K562 (cell line): Measurements from ENCODE around the gene GALM. TPM values are rescaled to one million over a fixed set of nuclear protein-coding genes. Genes with fewer than 3 reads are reported as not detected.

Experiments used
- CBFA2T2 ChIP-seq: fragments of 450-650 bp; conservative IDR thresholded peaks from 2 replicates; pipeline ENCODE4 v1.6.1; 2017; ENCODE audit warnings: mild to moderate bottlenecking
- CBFA2T3 ChIP-seq: fragments of 450-650 bp; IDR thresholded peaks from 2 replicates; pipeline ENCODE4 v1.6.1; 2017
- CEBPB ChIP-seq: fragments of 450-650 bp; IDR thresholded peaks from 2 replicates; pipeline ENCODE4 v1.6.1; 2016; ENCODE audit warnings: missing genetic modification characterization, missing compliant biosample characterization
- CEBPG ChIP-seq, 3 experiments: fragments of 200-800 bp in 1 of 3; sonication (Bioruptor generic) in 1 of 3; sonication (generic) in 1 of 3; formaldehyde crosslinking in 1 of 3; IDR thresholded peaks in 2 of 3; conservative IDR thresholded peaks in 1 of 3; 2 replicates each; pipeline versions ENCODE4 v1.6.1 to v1.8.0; 2016 to 2022; ENCODE audit warnings: missing compliant biosample characterization in 2 of 3, missing genetic modification characterization in 2 of 3, mild to moderate bottlenecking in 1 of 3, missing genetic modification reagents in 1 of 3
- DMBX1 ChIP-seq: fragments of 250-450 bp; sonication (Bioruptor Pico); IDR thresholded peaks from 2 replicates; pipeline ENCODE4 v1.8.0; 2022; ENCODE audit warnings: inconsistent platforms, mild to moderate bottlenecking, moderate library complexity, borderline replicate concordance
- DPF2 ChIP-seq: fragments of 450-650 bp; IDR thresholded peaks from 2 replicates; pipeline ENCODE4 v1.6.1; 2016
- KAT2B ChIP-seq: IDR thresholded peaks from one replicate; pipeline ENCODE4 v1.6.1; 2012; ENCODE audit warnings: low read depth, mild to moderate bottlenecking, control low read depth, inconsistent platforms, low read length, moderate library complexity
- NR2C1 ChIP-seq, 2 experiments: fragments of 450-650 bp; IDR thresholded peaks; 2 replicates each; pipeline ENCODE4 v1.6.1; 2017; ENCODE audit warnings: mild to moderate bottlenecking in 2 of 2, antibody characterized with exemption in 1 of 2, inconsistent platforms in 1 of 2, missing compliant biosample characterization in 1 of 2, missing genetic modification characterization in 1 of 2
- NR2C2 ChIP-seq, 2 experiments: fragments of 200-800 bp in 1 of 2; sonication (Bioruptor generic) in 1 of 2; sonication (generic) in 1 of 2; formaldehyde crosslinking in 1 of 2; IDR thresholded peaks; 2 replicates each; pipeline versions ENCODE4 v1.6.1 to v1.8.0; 2016 to 2022; ENCODE audit warnings: mild to moderate bottlenecking in 1 of 2, missing compliant biosample characterization in 1 of 2, missing genetic modification characterization in 1 of 2, missing genetic modification reagents in 1 of 2
- POLR2B ChIP-seq: fragments of 450-650 bp; IDR thresholded peaks from 2 replicates; pipeline ENCODE4 v1.6.1; 2018; ENCODE audit warnings: low read depth; ENCODE audit not compliant: partially characterized antibody
- RBM17 ChIP-seq: fragments of 200-400 bp; formaldehyde crosslinking; IDR thresholded peaks from 2 replicates; pipeline ENCODE4 v1.6.1; 2017; ENCODE audit warnings: low read depth, mild to moderate bottlenecking, low read length, borderline replicate concordance
- SAFB2 ChIP-seq: fragments of 200-400 bp; formaldehyde crosslinking; IDR thresholded peaks from 2 replicates; pipeline ENCODE4 v1.6.1; 2018; ENCODE audit warnings: borderline replicate concordance, low read length, low read depth, moderate library complexity; ENCODE audit not compliant: severe bottlenecking
- TCF3 ChIP-seq: sonication (generic); formaldehyde crosslinking; IDR thresholded peaks from 2 replicates; pipeline ENCODE4 v1.4.0; 2020; ENCODE audit warnings: mild to moderate bottlenecking, missing genetic modification reagents
- USF1 ChIP-seq: sonication (generic); formaldehyde crosslinking; IDR thresholded peaks from 2 replicates; pipeline ENCODE4 v1.9.0; 2022; ENCODE audit warnings: mild to moderate bottlenecking, missing genetic modification reagents
- ZBTB40 ChIP-seq, 2 experiments: fragments of 450-650 bp in 1 of 2; sonication (generic) in 1 of 2; formaldehyde crosslinking in 1 of 2; IDR thresholded peaks; 2 replicates each; pipeline versions ENCODE4 v1.7.1 to v1.9.0; 2016 to 2022; ENCODE audit warnings: inconsistent platforms in 1 of 2, mild to moderate bottlenecking in 1 of 2, missing genetic modification reagents in 1 of 2
- ZEB2 ChIP-seq: fragments of 450-650 bp; IDR thresholded peaks from 2 replicates; pipeline ENCODE4 v1.6.1; 2016
- ZNF584 ChIP-seq: fragments of 200-800 bp; sonication (Bioruptor generic); IDR thresholded peaks from 2 replicates; pipeline ENCODE4 v1.6.1; 2016; ENCODE audit warnings: low read depth, mild to moderate bottlenecking, missing genetic modification characterization, missing compliant biosample characterization
- polyA plus RNA-seq, 8 experiments: library from polyadenylated mRNA; depleted of rRNA in 4 of 8; stranded (reverse) in 5 of 8; unstranded in 3 of 8; fragments of >200 nt; fragmentation: Nextera tagmentation in 2 of 8; fragmentation: Illumina TruSeq in 1 of 8; extraction: Ambion mirVana in 2 of 8; extraction: Trizol in 1 of 8; gene quantifications; 2 replicates each; pipeline versions ENCODE4 v1.2.1 to v1.2.3, GENCODE V29; 2011 to 2014; ENCODE audit warnings: inconsistent platforms in 1 of 8, missing spikeins in 1 of 8
- total RNA-seq, 7 experiments: library from RNA; depleted of rRNA in 6 of 7; stranded (reverse); fragments of >200 nt in 6 of 7; fragmentation: Illumina TruSeq in 2 of 7; extraction: Trizol in 2 of 7; gene quantifications; 2 replicates each; pipeline versions ENCODE4 v1.2.1 to v1.2.3, GENCODE V29; 2011 to 2021; ENCODE audit warnings: low replicate concordance in 1 of 7

GALM gene
- total and polyA plus RNA-seq, 9 of the 15 experiments (the other 6 are each of a cell fraction or from before 2014, with no cell fraction given) = 22.1 to 51.7 (median 27.9) TPM

GRCh38 chr2:38648107-38648761 is 17.7 kb upstream of the GALM start (continued):
- TF ChIP-seq ZBTB40 (IDR thresholded peaks at IDR 0.05) (no peak), ZBTB40 (CRISPR knock-in tag; IDR thresholded peaks at IDR 0.05) (no peak), CBFA2T2 (peak; percentile 36), ZEB2 (0 out of 2 replicates have a peak, but pooled peaks have one; percentile 47), TCF3 (CRISPR knock-in tag) (0 out of 2 replicates have a peak, but pooled peaks have one; percentile 24), CEBPB (tag) (peak; percentile 50), RBM17 (no peak), CEBPG (CRISPR knock-in tag; IDR thresholded peaks at IDR 0.05) (no peak), CEBPG (tag; conservative IDR thresholded peaks at IDR 0.05 in 1 of 2, IDR thresholded peaks at IDR 0.05 in 1 of 2) (peak; percentile 7 to 59; a peak in 3 of 4 replicates), USF1 (no peak), NR2C1 (IDR thresholded peaks at IDR 0.05) (no peak), NR2C1 (tag; IDR thresholded peaks at IDR 0.05) (0 out of 2 replicates have a peak, but pooled peaks have one; percentile 13), KAT2B (no peak), ZNF584 (CRISPR knock-in tag) (no peak), SAFB2 (no peak), POLR2B (no peak), NR2C2 (CRISPR knock-in tag; IDR thresholded peaks at IDR 0.05) (peak; percentile 23; the same call in 1 of the 2 replicates), NR2C2 (tag; IDR thresholded peaks at IDR 0.05) (no peak), CBFA2T3 (peak; percentile 48), DPF2 (peak; percentile 36), DMBX1 (CRISPR knock-in tag) (peak; percentile 62; the same call in 1 of the 2 replicates)
